ENCODE results near the gene DENND6B. TPM values are rescaled to one million over a fixed set of nuclear protein-coding genes. Genes with fewer than 3 reads are reported as not detected.

DENND6B gene
- total RNA-seq, 3 donors from 2014 or later = 1.8 to 6.9 (median 5.4) TPM

DNA sequence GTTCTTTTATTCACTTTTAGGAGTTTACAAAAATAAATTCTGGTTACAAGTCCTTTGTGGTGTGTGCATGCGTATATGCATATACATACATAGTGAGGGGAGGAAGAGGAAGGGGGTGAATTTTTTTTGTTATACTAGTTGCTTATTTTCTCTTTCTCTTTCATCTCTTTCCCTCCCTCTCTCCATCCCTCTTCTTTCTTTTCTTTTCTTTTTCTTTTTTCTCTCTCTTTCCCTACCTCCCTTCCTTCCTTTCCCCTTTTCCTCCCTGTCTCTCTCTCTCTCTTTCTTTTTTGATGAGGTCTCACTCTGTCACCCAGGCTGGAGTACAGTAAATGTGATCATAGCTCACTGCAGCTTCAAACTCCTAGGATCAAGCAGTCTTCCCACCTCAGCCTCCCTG is 30.4 kb upstream of the DENND6B start:
- peaks cover 0 to under 1% of the 10 kb centered on the region in 2 donors for H3K4me1 ChIP-seq
- TF ChIP-seq, protein P1, sequence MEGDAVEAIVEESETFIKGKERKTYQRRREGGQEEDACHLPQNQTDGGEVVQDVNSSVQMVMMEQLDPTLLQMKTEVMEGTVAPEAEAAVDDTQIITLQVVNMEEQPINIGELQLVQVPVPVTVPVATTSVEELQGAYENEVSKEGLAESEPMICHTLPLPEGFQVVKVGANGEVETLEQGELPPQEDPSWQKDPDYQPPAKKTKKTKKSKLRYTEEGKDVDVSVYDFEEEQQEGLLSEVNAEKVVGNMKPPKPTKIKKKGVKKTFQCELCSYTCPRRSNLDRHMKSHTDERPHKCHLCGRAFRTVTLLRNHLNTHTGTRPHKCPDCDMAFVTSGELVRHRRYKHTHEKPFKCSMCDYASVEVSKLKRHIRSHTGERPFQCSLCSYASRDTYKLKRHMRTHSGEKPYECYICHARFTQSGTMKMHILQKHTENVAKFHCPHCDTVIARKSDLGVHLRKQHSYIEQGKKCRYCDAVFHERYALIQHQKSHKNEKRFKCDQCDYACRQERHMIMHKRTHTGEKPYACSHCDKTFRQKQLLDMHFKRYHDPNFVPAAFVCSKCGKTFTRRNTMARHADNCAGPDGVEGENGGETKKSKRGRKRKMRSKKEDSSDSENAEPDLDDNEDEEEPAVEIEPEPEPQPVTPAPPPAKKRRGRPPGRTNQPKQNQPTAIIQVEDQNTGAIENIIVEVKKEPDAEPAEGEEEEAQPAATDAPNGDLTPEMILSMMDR (IDR thresholded peaks at IDR 0.05) = no peak
- TF ChIP-seq POLR2A (IDR thresholded peaks at IDR 0.05) (no peak), POLR2AphosphoS5 (IDR thresholded peaks at IDR 0.05) (no peak)
- no peak for DNase-seq (ENCODE audit: low spot score in 2 of 2)

DNA sequence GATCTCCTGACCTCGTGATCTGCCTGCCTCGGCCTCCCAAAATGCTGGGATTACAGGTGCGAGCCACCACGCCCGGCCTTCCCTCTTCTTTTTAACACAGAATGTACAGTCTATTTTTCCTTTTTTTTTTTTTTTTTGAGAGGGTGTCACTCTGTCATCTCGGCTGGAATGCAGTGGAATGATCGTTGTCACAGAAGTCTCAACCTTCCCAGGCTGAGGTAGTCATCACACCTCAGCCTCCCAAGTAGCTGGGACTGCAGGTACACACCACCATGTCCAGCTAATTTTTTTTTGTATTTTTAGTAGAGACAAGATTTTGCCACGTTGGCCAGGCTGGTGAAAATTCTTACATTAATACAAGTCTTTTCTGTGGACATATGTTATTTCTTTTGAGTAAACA is 29.4 kb upstream of the DENND6B start:
- no peaks in the 10 kb centered on the region for H3K27me3 ChIP-seq
- intact Hi-C loops (cut with DNase I; ENCODE audit: low total_unique reads) = no loop called here
- no peak overlapping the region for H3K4me3 ChIP-seq
- no peaks in the 10 kb centered on the region for H3K36me3 ChIP-seq
- no peak for DNase-seq (ENCODE audit: low spot score in 2 of 2)
- TF ChIP-seq, protein P1 (IDR thresholded peaks at IDR 0.05) = no peak
- TF ChIP-seq POLR2AphosphoS5 (IDR thresholded peaks at IDR 0.05) (no peak), POLR2A (IDR thresholded peaks at IDR 0.05) (no peak)
- H3K4me1 ChIP-seq = no peaks in the 10 kb centered on the region
- no peak overlapping the region for H3K27ac ChIP-seq
- H3K9me3 ChIP-seq = no peaks in the 10 kb centered on the region

More for the DNA sequence above, 30.4 kb upstream of the DENND6B start:
- no peak overlapping the region for H3K27ac ChIP-seq
- H3K36me3 ChIP-seq = no peaks in the 10 kb centered on the region
- no peaks in the 10 kb centered on the region for H3K27me3 ChIP-seq
- no peak overlapping the region for H3K4me3 ChIP-seq
- intact Hi-C loops (cut with DNase I; ENCODE audit: low total_unique reads) = no loop called here
- no peaks in the 10 kb centered on the region for H3K9me3 ChIP-seq

GRCh38 chr22:50348058-50348457 is 21.2 kb upstream of the DENND6B start:
- DNase-seq (ENCODE audit: low spot score in 2 of 2) = no peak
- intact Hi-C loops (cut with DNase I; ENCODE audit: low total_unique reads) = no loop called here
- no peak overlapping the region for H3K27ac ChIP-seq

GRCh38 chr22:50347157-50347556 is 20.3 kb upstream of the DENND6B start:
- peak overlapping the region in 1 of 3 donors; percentile 33 for H3K4me3 ChIP-seq
- H3K9me3 ChIP-seq = no peaks in the 10 kb centered on the region
- H3K4me1 ChIP-seq = peaks cover 0 to 6% of the 10 kb centered on the region in 2 donors
- intact Hi-C loops (cut with DNase I; ENCODE audit: low total_unique reads) = no loop called here
- no peaks in the 10 kb centered on the region for H3K36me3 ChIP-seq
- DNase-seq (ENCODE audit: low spot score in 2 of 2) = no peak
- no peak for TF ChIP-seq POLR2A (IDR thresholded peaks at IDR 0.05)
- TF ChIP-seq, protein P1 (IDR thresholded peaks at IDR 0.05) = no peak
- no peak for TF ChIP-seq POLR2AphosphoS5 (IDR thresholded peaks at IDR 0.05)
- H3K27ac ChIP-seq = no peak overlapping the region
- no peaks in the 10 kb centered on the region for H3K27me3 ChIP-seq

More at GRCh38 chr22:50348058-50348457, 21.2 kb upstream of the DENND6B start:
- no peak for TF ChIP-seq POLR2A (IDR thresholded peaks at IDR 0.05)
- TF ChIP-seq POLR2AphosphoS5 (IDR thresholded peaks at IDR 0.05) = no peak
- TF ChIP-seq, protein P1 (IDR thresholded peaks at IDR 0.05) = no peak
- Histone ChIP-seq H3K27me3 (no peaks in the 10 kb centered on the region), H3K9me3 (no peaks in the 10 kb centered on the region), H3K4me3 (no peak overlapping the region), H3K36me3 (no peaks in the 10 kb centered on the region), H3K4me1 (no peaks in the 10 kb centered on the region)

- peaks cover 0 to 6% of the 10 kb centered on the region in 2 donors for H3K4me1 ChIP-seq
- H3K27me3 ChIP-seq = no peaks in the 10 kb centered on the region
- no peaks in the 10 kb centered on the region for H3K36me3 ChIP-seq
- TF ChIP-seq POLR2AphosphoS5 (IDR thresholded peaks at IDR 0.05) (no peak), POLR2A (IDR thresholded peaks at IDR 0.05) (no peak)
- TF ChIP-seq, protein P1 (IDR thresholded peaks at IDR 0.05) = no peak
- H3K4me3 ChIP-seq = peak overlapping the region in 1 of 3 donors; percentile 33
- intact Hi-C loops (cut with DNase I; ENCODE audit: low total_unique reads) = no loop called here
- no peak for DNase-seq (ENCODE audit: low spot score in 2 of 2)
- H3K27ac ChIP-seq = no peak overlapping the region
- H3K9me3 ChIP-seq = no peaks in the 10 kb centered on the region
These were observed 19.7 kb upstream of the DENND6B start for GRCh38 chr22:50346470-50346869.
